ENCODE results near the gene TAF15. TPM values are rescaled to one million over a fixed set of nuclear protein-coding genes. Genes with fewer than 3 reads are reported as not detected.

The TAF15 gene
- total RNA-seq, 2 donors from 2014 or later: 153 to 165 TPM

DNA sequence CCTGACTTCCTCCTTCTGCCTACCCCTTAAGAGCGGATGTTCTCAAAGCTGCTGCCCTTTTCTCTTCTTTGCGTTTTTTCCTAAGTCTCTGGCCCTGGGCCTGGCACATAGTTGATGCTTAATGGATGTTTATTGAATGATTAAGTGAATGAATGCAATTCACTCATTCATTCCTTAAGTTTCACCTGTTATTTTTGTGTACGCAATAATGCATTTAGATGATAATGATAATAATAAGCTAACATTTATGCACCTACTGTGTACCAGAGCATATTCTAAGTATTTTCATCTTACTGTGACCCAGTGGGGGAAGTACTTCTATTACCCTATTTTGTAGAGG lies 66.5 kb downstream of the TAF15 start:
- peaks cover 20% of the 10 kb centered on the region for H3K4me1 Mint-ChIP-seq
- H3K27ac Mint-ChIP-seq: peak overlapping the region; percentile 17
- no peaks in the 10 kb centered on the region for H3K36me3 Mint-ChIP-seq (ENCODE audit: low read depth)
- DNase-seq: no peak
- peaks cover 5% of the 10 kb centered on the region for H3K27me3 Mint-ChIP-seq
- no peaks in the 10 kb centered on the region for H3K9me3 ChIP-seq (ENCODE audit: control insufficient read depth, low read length, poor library complexity, severe bottlenecking)
- H3K4me3 Mint-ChIP-seq: no peak overlapping the region
- no peak for ATAC-seq

DNA sequence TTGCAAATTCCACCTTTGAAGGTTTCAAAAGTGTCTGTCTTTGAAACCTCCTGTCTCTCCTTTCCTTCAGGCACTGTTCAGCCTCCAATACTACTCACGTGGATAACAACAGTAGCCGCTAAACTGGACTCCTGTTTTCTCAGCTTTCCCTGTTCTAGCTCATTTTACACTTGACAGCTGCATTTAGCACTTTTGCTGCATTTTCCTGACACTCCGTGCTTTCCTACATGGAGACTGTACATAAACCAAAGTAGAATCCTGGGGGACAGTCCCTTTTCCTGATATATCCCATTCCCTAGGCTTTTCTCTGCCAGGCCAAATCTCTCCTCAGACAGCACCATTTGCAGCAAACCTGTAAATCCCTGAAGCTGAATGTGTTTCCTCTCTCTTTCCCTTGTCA lies 67.2 kb downstream of the TAF15 start:
- ATAC-seq: no peak
- H3K4me1 Mint-ChIP-seq: peaks cover 20% of the 10 kb centered on the region
- H3K9me3 ChIP-seq (ENCODE audit: control insufficient read depth, low read length, poor library complexity, severe bottlenecking): no peaks in the 10 kb centered on the region
- H3K27ac Mint-ChIP-seq: peak overlapping the region; percentile 17
- peak overlapping the region; percentile 56 for H3K4me3 Mint-ChIP-seq
- H3K27me3 Mint-ChIP-seq: peaks cover 5% of the 10 kb centered on the region
- DNase-seq: no peak
- H3K36me3 Mint-ChIP-seq (ENCODE audit: low read depth): no peaks in the 10 kb centered on the region

DNA sequence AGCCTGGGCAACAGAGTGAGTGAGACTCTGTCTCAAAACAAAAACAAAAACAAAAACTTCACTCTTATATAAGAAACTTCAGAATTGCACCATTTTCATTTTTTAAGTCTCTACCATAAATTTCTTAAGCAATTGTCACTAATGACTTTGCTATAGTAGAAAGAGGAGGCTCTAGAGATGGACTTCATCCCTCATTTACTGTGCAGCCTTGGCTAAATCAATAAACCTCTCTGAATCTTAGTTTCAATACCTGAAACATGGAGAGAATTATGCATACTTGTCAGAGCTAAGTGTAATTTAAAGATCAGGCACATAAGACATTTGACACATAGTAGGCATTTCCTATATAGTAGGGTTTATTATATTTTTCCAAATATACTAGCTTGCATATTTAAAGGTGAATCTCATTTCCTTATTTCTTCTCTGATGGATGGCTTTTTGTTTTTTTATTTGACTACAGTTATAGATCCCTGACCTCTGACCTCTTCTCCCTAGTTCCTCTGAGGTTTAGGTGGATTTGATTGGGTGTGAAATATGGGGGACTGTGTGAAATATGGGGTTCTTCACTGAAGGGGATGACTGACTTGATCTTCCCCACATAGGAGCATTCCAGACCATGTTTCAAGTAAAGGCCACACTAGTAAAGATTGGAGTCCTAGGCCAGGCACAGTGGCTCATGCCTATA lies 68.2 kb downstream of the TAF15 start:
- Mint-ChIP-seq H3K27ac (peak overlapping the region; percentile 85), H3K36me3 (ENCODE audit: low read depth) (no peaks in the 10 kb centered on the region), H3K27me3 (peaks cover 5% of the 10 kb centered on the region), H3K4me3 (peak overlapping the region; percentile 43), H3K4me1 (peaks cover 17% of the 10 kb centered on the region)
- no peaks in the 10 kb centered on the region for H3K9me3 ChIP-seq (ENCODE audit: control insufficient read depth, low read length, poor library complexity, severe bottlenecking)
- DNase-seq (no peak), ATAC-seq (no peak)

DNA sequence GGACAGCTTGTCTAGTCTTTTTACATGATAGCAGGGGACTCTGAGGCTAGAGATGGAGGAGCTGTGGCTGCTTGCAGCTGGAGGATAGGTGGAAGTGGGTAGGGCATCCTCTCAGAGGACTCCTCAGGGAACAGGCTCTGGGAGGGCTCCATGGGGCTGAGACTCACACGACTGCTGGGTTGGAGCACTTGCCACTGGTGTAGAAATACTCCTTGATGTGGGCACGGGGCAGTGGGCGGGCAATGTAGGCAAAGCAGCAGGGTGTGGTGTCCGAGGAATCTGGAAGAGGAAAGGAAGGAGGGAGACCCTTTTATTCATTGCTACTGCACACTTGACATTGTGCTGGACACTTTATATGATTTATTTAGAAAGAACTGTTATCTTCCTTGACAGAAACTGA lies 69.1 kb downstream of the TAF15 start:
- H3K9me3 ChIP-seq (ENCODE audit: control insufficient read depth, low read length, poor library complexity, severe bottlenecking): no peaks in the 10 kb centered on the region
- H3K36me3 Mint-ChIP-seq (ENCODE audit: low read depth): no peaks in the 10 kb centered on the region
- no peak overlapping the region for H3K4me3 Mint-ChIP-seq
- H3K4me1 Mint-ChIP-seq: peaks cover 17% of the 10 kb centered on the region
- ATAC-seq (no peak), DNase-seq (no peak)
- H3K27ac Mint-ChIP-seq: peak overlapping the region; percentile 85
- H3K27me3 Mint-ChIP-seq: peaks cover 5% of the 10 kb centered on the region

DNA sequence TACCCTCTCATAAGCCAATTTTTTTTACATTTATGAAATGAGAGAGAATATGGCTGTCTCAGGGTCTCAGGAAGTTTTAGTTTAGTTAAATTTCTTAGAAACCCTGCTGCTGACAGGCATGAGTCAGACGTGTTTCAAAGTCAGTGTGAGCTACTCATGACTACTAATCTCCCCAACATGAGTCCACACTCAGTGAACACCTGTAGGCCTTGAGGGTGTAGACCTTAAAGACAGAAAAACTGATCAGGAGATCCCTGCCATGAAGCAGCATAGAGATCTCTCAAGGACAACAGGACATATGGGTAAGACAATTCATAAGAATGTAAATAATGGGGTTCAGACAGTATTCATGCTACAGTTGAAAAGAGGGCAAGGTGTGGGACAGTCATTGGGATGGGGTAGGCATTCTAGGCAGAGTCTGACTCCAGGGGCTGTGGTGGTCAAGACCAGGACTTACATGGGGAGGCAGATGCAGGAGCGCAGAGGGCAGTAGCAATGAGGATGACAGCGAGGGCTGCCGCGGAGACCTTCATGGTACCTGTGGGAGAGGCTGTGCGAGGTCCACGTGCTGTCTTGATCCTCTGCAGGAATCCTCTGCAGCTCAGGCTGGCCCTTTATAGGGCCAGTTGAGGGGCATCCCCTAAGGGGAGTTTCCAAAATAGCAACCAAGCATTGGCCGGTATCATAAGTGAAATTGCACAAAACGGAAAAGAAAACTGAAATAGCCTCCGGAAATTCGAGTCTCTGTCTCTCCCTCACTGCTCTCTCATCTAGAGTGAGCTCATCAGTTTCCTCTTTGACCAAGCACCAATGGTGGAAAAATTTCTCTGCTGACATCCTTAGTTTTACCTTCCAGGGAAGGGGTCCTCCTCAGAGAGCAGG lies 70.7 kb downstream of the TAF15 start, which contains the start of gene CCL5:
Gene CCL5 (minus strand): TSS at position 588 of the 882 bp plus-strand sequence.
- Mint-ChIP-seq H3K36me3 (ENCODE audit: low read depth) (no peaks in the 10 kb centered on the region), H3K27me3 (peaks cover 5% of the 10 kb centered on the region), H3K4me3 (peak within 1 kb of the TSS; percentile 81), H3K27ac (peak within 1 kb of the TSS; percentile 32), H3K4me1 (peaks cover 17% of the 10 kb centered on the region)
- ATAC-seq (peak; percentile 64), DNase-seq (no peak)
- H3K9me3 ChIP-seq (ENCODE audit: control insufficient read depth, low read length, poor library complexity, severe bottlenecking): no peaks in the 10 kb centered on the region

DNA sequence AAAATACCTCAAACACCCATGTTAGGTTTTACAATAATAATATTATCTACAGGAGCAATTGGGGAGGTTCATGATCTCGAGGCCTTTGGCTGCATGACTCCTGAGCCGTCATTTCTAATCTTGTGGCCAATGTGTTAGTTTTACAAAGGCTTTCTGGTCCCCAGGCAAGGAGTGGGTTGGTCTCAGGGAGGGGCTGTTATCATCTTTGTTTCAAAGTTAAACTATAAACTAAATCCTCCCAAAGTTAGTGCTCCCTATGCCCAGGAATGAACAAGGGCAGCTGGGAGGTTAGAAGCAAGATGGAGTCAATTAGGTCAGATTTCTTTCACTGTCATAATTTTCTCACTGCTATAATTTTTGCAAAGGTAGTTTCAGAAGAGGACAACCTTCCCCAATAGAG lies 80.0 kb downstream of the TAF15 start:
- DNase-seq (no peak), ATAC-seq (no peak)
- no peaks in the 10 kb centered on the region for H3K27me3 Mint-ChIP-seq
- no peaks in the 10 kb centered on the region for H3K36me3 Mint-ChIP-seq (ENCODE audit: low read depth)
- no peaks in the 10 kb centered on the region for H3K9me3 ChIP-seq (ENCODE audit: control insufficient read depth, low read length, poor library complexity, severe bottlenecking)
- no peak overlapping the region for H3K4me3 Mint-ChIP-seq
- H3K27ac Mint-ChIP-seq: no peak overlapping the region
- H3K4me1 Mint-ChIP-seq: peaks cover 12% of the 10 kb centered on the region

DNA sequence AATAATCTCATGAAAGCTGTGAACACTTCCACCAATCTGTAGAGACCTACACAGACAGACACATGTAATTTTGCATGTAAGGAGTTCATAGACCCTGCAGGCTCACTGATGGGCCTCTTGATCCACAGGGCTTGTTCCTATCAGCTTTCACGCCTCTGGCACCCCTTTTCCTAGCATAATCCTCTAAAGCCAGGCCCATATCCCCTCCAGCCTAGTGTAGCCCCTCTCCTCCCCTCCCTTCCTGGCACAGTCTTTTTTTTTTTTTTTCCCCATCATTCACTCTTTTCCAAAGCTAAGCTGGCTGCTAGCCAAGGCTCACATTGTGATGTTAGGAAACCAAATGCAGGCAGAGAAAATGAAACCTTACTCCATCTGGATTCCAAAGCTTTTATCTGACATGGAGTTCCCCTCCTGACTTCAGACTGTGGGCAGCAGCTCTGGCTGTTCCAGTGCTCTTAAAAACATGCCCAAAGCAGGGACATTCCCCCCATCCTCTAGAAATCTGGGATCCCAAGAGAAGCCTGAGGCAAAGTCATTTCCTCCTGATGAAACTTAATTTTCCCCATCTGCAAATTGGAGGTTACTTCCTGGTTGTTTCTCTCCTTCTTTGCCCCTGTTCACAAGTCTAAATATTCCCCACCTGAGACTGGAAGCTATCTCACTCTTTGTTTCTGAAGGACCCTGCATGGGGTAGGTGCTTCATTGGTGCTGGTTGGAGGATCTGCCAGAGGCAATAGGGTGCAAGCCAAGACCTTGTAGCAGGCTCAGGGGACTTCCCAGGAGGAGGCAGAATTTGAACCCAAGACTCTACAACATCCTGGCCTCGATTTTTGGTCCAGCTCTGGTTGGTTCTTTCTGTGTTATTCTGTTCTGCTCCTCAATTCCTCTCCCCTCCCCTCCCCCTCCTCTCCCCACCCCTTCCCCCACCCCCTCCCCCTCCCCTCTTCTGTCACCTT lies 80.8 kb downstream of the TAF15 start:
- H3K27ac Mint-ChIP-seq: peak overlapping the region; percentile 39
- H3K9me3 ChIP-seq (ENCODE audit: control insufficient read depth, low read length, poor library complexity, severe bottlenecking): no peaks in the 10 kb centered on the region
- no peak overlapping the region for H3K4me3 Mint-ChIP-seq
- no peaks in the 10 kb centered on the region for H3K27me3 Mint-ChIP-seq
- DNase-seq (no peak), ATAC-seq (no peak)
- no peaks in the 10 kb centered on the region for H3K36me3 Mint-ChIP-seq (ENCODE audit: low read depth)
- H3K4me1 Mint-ChIP-seq: peaks cover 12% of the 10 kb centered on the region

DNA sequence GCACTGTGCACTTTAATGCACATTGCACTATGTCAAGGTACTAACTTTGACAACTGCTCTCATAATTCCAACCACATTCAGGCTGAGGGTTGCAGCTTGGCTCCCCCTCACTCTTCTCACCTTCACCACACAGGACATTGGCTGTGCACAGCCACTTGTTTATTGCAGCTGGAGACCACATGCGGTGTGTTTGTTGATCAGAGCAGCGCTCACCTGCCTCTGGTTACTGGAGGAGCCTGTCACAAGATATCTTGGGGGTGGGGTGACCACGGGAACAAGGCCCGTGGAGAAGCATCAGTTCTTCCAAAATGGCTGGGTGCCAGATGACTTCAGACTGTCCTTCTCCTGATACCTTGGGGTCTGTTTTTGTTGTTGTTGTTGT lies 81.5 kb downstream of the TAF15 start:
- ATAC-seq: peak; percentile 82
- Mint-ChIP-seq H3K4me1 (peaks cover 12% of the 10 kb centered on the region), H3K4me3 (no peak overlapping the region), H3K27me3 (no peaks in the 10 kb centered on the region), H3K27ac (no peak overlapping the region), H3K36me3 (ENCODE audit: low read depth) (no peaks in the 10 kb centered on the region)
- DNase-seq: no peak
- H3K9me3 ChIP-seq (ENCODE audit: control insufficient read depth, low read length, poor library complexity, severe bottlenecking): no peaks in the 10 kb centered on the region

DNA sequence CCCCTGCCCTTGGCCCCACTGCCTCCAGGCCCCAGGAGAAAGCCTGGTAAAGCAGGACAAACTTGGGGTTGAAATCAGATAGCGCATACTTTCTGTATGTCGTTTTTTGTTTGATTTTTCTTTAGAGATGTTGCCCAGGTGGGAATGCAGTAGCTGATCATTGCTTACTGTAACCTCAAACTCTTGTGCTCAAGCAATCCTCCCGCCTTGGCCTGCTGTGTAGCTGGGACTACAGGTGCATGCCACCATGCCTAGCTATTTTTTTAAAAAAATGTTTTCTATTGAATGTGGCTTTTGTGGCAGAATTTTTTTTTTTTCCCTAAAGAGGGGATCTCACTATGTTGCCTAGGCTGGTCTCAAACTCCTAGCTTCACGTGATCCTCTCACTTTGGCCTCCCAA lies 82.0 kb downstream of the TAF15 start:
- peak overlapping the region; percentile 27 for H3K27ac Mint-ChIP-seq
- ATAC-seq: no peak

DNA sequence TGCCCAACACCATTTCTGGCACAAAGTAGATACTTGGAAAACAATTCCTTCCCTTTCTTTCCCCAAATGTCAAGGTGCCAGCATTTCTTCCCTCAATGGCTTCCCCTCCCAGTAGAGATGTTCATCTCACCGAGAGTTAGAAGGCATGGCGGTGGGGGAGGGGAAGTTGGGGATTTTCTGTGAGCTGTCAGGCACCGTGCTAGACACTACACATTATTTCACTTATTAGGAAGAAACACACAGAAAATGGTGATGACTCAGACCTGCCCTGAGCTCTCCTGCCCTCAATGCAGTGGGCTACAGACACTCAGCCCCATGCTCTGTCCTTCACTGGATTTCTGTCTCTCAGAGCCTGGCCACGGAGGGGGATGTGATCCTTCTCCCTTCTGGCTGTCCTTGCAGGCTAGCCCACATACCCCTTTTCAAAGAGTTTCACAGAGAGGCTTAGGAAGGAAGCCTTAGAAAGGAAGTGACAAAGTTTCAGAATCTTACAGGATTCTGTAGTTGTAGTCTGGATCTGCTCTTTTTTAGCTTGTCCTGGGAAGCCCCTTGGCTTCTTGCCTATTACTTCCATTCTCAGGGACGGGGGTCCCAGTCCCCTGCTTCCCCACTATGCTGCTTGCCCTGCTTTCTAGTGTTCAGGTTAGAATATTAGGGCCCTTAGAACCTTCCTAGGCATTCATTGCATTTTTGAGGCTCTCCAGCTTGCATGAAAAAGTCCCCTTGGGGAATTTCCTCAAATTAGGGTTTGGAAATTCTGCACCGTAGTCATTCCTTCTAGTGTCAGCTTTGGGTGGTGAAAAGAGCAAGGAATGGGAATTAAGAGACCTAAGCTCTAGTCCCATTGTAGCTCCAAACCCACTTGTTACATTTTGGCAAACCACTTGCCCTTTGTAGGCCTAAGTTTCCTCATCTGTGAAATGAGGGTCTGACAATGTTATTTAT lies 83.1 kb downstream of the TAF15 start:
- Mint-ChIP-seq H3K4me3 (no peak overlapping the region), H3K27me3 (no peaks in the 10 kb centered on the region), H3K4me1 (peaks cover 15% of the 10 kb centered on the region), H3K27ac (peak overlapping the region; percentile 71), H3K36me3 (ENCODE audit: low read depth) (no peaks in the 10 kb centered on the region)
- ATAC-seq (no peak), DNase-seq (no peak)
- H3K9me3 ChIP-seq (ENCODE audit: control insufficient read depth, low read length, poor library complexity, severe bottlenecking): no peaks in the 10 kb centered on the region

More for the DNA sequence above, 82.0 kb downstream of the TAF15 start:
- H3K36me3 Mint-ChIP-seq (ENCODE audit: low read depth): no peaks in the 10 kb centered on the region
- peaks cover 15% of the 10 kb centered on the region for H3K4me1 Mint-ChIP-seq
- DNase-seq: no peak
- no peak overlapping the region for H3K4me3 Mint-ChIP-seq
- H3K9me3 ChIP-seq (ENCODE audit: control insufficient read depth, low read length, poor library complexity, severe bottlenecking): no peaks in the 10 kb centered on the region
- H3K27me3 Mint-ChIP-seq: no peaks in the 10 kb centered on the region

DNA sequence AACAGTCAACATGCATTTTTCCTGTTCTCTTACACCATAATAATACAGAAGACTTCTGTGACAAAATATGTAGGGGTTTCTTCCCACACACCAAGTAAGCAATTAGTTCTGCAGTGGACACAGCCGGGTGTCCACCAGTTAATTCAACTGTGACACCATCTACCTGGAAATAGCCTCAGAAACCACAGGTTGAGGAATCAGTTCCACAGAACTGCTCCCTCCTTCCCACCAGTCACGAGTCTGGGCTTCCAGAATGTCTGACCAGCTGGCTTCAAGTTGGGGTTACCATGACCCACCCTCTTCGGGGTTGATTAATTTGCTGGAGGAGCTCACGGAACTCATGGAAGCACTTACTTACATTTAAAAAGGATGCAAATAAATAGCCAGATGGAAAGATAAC lies 84.5 kb downstream of the TAF15 start:
- H3K9me3 ChIP-seq (ENCODE audit: control insufficient read depth, low read length, poor library complexity, severe bottlenecking): no peaks in the 10 kb centered on the region
- Mint-ChIP-seq H3K4me3 (no peak overlapping the region), H3K27ac (peak overlapping the region; percentile 27), H3K4me1 (peaks cover 17% of the 10 kb centered on the region), H3K36me3 (ENCODE audit: low read depth) (no peaks in the 10 kb centered on the region), H3K27me3 (no peaks in the 10 kb centered on the region)
- DNase-seq (no peak), ATAC-seq (no peak)

DNA sequence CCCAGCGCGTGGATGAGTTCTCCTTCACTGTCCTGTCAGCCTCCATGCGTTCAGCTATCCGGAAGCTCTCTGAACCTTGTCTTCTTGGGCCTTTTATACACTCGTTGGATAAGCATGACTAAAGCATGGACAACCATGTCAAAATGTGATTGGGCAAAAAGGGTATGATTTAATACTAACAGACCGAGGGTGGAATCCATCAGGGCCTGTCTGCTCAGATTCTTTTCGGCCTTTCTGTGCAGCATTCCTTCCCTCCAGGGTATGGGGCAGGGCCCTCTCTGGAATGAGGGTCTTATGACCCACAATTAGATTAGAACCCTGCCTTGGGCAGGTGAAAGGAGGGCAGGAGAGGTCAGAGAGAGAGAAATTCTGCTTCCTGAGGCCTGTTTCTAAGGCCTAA lies 84.9 kb downstream of the TAF15 start:
- H3K4me1 Mint-ChIP-seq: peaks cover 17% of the 10 kb centered on the region
- DNase-seq (no peak), ATAC-seq (no peak)
- no peak overlapping the region for H3K4me3 Mint-ChIP-seq
- H3K36me3 Mint-ChIP-seq (ENCODE audit: low read depth): no peaks in the 10 kb centered on the region
- H3K9me3 ChIP-seq (ENCODE audit: control insufficient read depth, low read length, poor library complexity, severe bottlenecking): no peaks in the 10 kb centered on the region
- no peak overlapping the region for H3K27ac Mint-ChIP-seq
- H3K27me3 Mint-ChIP-seq: peaks cover 1% of the 10 kb centered on the region
